DOHH2 (cell line): ENCODE data around the gene VPREB3.

Experiments
- H3F3A ChIP-seq: fragments of 200-600 bp; sonication (generic), shearing (Covaris generic); 2 replicates; pipeline ENCODE4 v1.6.0; 2016; ENCODE audit warnings: antibody characterized with exemption, mild to moderate bottlenecking; ENCODE audit not compliant: control insufficient read depth, insufficient read depth
- H3K27ac ChIP-seq: fragments of 200-600 bp; sonication (generic); 2 replicates; pipeline ENCODE4 v1.5.1; 2014; ENCODE audit warnings: low read depth, mild to moderate bottlenecking, low read length, moderate library complexity
- H3K27me3 ChIP-seq: fragments of 200-600 bp; sonication (generic); 2 replicates; pipeline ENCODE4 v1.6.1; 2014; ENCODE audit warnings: mild to moderate bottlenecking, low read length, mixed read lengths; ENCODE audit not compliant: control insufficient read depth
- H3K36me3 ChIP-seq: fragments of 200-600 bp; sonication (generic); 2 replicates; pipeline ENCODE4 v1.6.1; 2014; ENCODE audit warnings: mild to moderate bottlenecking, low read length, moderate library complexity, mixed read lengths; ENCODE audit not compliant: control insufficient read depth
- H3K4me1 ChIP-seq: fragments of 200-600 bp; sonication (generic); 2 replicates; pipeline ENCODE4 v1.6.1; 2014; ENCODE audit warnings: mild to moderate bottlenecking, low read length, mixed read lengths; ENCODE audit not compliant: control insufficient read depth
- H3K4me2 ChIP-seq: fragments of 200-600 bp; sonication (generic); 2 replicates; pipeline ENCODE4 v1.6.0; 2014; ENCODE audit warnings: mild to moderate bottlenecking, low read length, moderate library complexity
- H3K4me3 ChIP-seq: fragments of 200-600 bp; sonication (generic); 2 replicates; pipeline ENCODE4 v1.5.1; 2014; ENCODE audit warnings: mild to moderate bottlenecking, low read length, mixed read lengths
- H3K79me2 ChIP-seq: fragments of 200-600 bp; sonication (generic); 2 replicates; pipeline ENCODE4 v1.6.1; 2014; ENCODE audit warnings: mild to moderate bottlenecking, low read length, mixed read lengths; ENCODE audit not compliant: control insufficient read depth
- H3K9me2 ChIP-seq: fragments of 200-600 bp; sonication (generic); replicated peaks from 2 replicates; pipeline ENCODE4 v1.6.1; 2014; ENCODE audit warnings: mild to moderate bottlenecking, low read length, mixed read lengths; ENCODE audit not compliant: control insufficient read depth
- H3K9me3 ChIP-seq: fragments of 200-600 bp; sonication (generic); 2 replicates; pipeline ENCODE4 v1.6.1; 2014; ENCODE audit warnings: antibody characterized with exemption, low read length, mixed read lengths; ENCODE audit not compliant: control insufficient read depth, insufficient read depth
- H4K20me1 ChIP-seq: fragments of 200-600 bp; sonication (generic); 2 replicates; pipeline ENCODE4 v1.6.0; 2014; ENCODE audit warnings: low read depth, mild to moderate bottlenecking, antibody characterized with exemption, low read length, moderate library complexity; ENCODE audit not compliant: control insufficient read depth, insufficient read depth
- CTCF ChIP-seq: fragments of 200-600 bp; sonication (generic); IDR thresholded peaks from one replicate; pipeline ENCODE4 v1.5.1; 2014; ENCODE audit warnings: antibody characterized with exemption, mild to moderate bottlenecking, low read depth, low read length; ENCODE audit not compliant: poor library complexity, severe bottlenecking
- EZH2phosphoT487 ChIP-seq: fragments of 200-600 bp; sonication (generic); IDR thresholded peaks from 2 replicates; pipeline ENCODE4 v1.6.1; 2017; ENCODE audit warnings: borderline replicate concordance, mild to moderate bottlenecking, antibody characterized with exemption, low read length, moderate library complexity, mixed read lengths

VPREB3 gene

DNA sequence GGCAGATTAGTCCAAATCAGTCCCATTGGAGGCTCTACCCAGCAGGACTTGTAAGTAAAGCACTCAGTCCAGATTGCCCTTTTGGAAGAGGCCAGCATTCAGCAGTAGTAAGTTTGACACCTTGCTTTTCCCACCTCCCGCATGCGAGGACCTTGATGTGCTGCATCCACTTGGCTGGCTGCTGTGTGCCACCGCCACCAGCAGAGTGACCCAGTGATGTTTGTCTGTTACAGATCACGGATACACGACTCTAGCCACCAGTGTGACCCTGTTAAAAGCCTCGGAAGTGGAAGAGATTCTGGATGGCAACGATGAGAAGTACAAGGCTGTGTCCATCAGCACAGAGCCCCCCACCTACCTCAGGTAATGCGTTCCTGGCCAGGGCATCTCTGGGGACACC lies 39.1 kb upstream of the VPREB3 start:
- no peak overlapping the region for H3K4me2 ChIP-seq
- peaks cover 17% of the 10 kb centered on the region; the same call in 1 of the 2 replicates for H4K20me1 ChIP-seq
- no peak overlapping the region for H3K27ac ChIP-seq
- H3K9me2 ChIP-seq: no peaks in the 10 kb centered on the region
- H3F3A ChIP-seq: peaks cover 9% of the 10 kb centered on the region
- peaks cover 55% of the 10 kb centered on the region for H3K79me2 ChIP-seq
- H3K4me1 ChIP-seq: peaks cover 27% of the 10 kb centered on the region
- H3K27me3 ChIP-seq: no peaks in the 10 kb centered on the region
- H3K4me3 ChIP-seq: no peak overlapping the region
- peaks cover 80% of the 10 kb centered on the region for H3K36me3 ChIP-seq
- no peak for TF ChIP-seq CTCF
- no peak for TF ChIP-seq EZH2phosphoT487
- no peaks in the 10 kb centered on the region for H3K9me3 ChIP-seq

- Histone ChIP-seq H3K27ac (no peak overlapping the region), H3K9me2 (no peaks in the 10 kb centered on the region), H3K36me3 (peaks cover 83% of the 10 kb centered on the region), H3K27me3 (no peaks in the 10 kb centered on the region), H3K79me2 (peaks cover 65% of the 10 kb centered on the region), H3K4me1 (peaks cover 26% of the 10 kb centered on the region), H3K4me2 (no peak overlapping the region), H3K9me3 (no peaks in the 10 kb centered on the region), H4K20me1 (peaks cover 25% of the 10 kb centered on the region), H3F3A (peaks cover 9% of the 10 kb centered on the region), H3K4me3 (no peak overlapping the region)
- TF ChIP-seq EZH2phosphoT487 (no peak), CTCF (no peak)
Measured at GRCh38 chr22:23791738-23792645, 37.8 kb upstream of the VPREB3 start.

DNA sequence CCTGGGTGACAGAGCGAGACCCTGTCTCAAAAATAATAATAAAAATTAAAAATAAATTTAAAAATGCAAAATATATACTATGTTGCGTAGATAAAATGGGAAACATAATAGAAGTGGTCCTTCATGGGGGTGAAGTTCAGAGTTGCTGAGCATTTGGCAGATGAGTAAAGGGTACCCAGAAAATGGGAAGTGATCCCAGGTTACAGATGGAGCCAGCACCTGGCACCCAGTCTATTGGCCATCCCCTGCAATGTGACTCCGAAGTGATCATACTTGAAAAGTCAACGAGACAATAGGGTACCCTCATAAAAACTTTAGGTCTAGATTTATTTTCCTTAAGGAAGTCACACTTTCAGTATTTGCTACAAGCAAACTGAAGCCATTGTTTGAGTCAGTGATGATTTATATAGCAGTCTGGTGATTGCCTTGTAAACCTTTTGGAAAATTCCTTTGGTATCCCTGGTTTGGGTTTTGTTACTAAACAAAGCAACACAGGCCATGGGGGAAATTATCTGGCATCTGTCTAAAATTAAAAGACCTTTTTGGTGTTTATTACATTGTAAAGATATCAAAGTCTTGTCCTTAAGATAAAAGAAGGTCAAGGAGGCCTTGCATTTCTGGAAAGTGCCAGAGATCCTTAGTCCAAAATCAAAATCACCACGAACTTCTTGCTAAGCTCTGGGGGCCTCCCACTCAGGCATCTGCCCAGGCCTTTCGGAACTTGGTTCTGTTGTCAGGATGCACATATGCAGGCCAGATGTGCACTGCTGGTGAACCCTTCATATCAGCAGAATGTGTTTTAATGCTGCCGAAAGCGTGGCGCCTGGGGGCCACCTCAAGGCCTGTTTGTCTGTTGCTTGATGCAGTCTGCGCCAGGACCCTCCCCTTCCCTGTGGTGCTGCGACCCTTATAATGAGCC lies 36.9 kb upstream of the VPREB3 start:
- Histone ChIP-seq H3K9me2 (no peaks in the 10 kb centered on the region), H3K9me3 (no peaks in the 10 kb centered on the region), H3K36me3 (peaks cover 76% of the 10 kb centered on the region), H3K4me3 (no peak overlapping the region), H3F3A (peaks cover 4% of the 10 kb centered on the region), H3K4me2 (no peak overlapping the region), H3K27me3 (no peaks in the 10 kb centered on the region), H3K4me1 (peaks cover 33% of the 10 kb centered on the region), H4K20me1 (peaks cover 25% of the 10 kb centered on the region), H3K27ac (no peak overlapping the region), H3K79me2 (peaks cover 70% of the 10 kb centered on the region)
- TF ChIP-seq EZH2phosphoT487 (no peak), CTCF (no peak)
